OCI-M1 (cell line): Measurements from ENCODE around the gene CCN5.
"Not testable (repeated sequence)": the region's sequence is repeated elsewhere in the genome, so short reads cannot be mapped to it uniquely, and the experiment has no call there.

ENCODE experiments used
- DNase-seq: peaks from one replicate; lab custom pipeline; 2025; lab: John Stamatoyannopoulos, UW

CCN5 gene

GRCh38 chr20:44714701-44715498 lies at the start of gene CCN5:
Gene CCN5 (plus strand): TSS chr20:44715369. CDS start chr20:44715391, 22 bp downstream.
- peak; percentile 89 for DNase-seq

GRCh38 chr20:44666066-44666465 lies 49.1 kb upstream of the CCN5 start:
- no peak for DNase-seq

GRCh38 chr20:44670851-44671250 lies 44.3 kb upstream of the CCN5 start:
- not testable (repeated sequence) for DNase-seq

GRCh38 chr20:44671541-44671940 lies 43.6 kb upstream of the CCN5 start:
- peak; percentile 51 for DNase-seq

GRCh38 chr20:44672318-44672902 lies 42.8 kb upstream of the CCN5 start:
- DNase-seq, result not testable (repeated sequence)

GRCh38 chr20:44678242-44678641 lies 36.9 kb upstream of the CCN5 start:
- peak; percentile 29 for DNase-seq

- DNase-seq, result peak; percentile 30
These were observed 36.1 kb upstream of the CCN5 start for GRCh38 chr20:44678990-44679611.

- DNase-seq, result no peak
These were observed 33.2 kb upstream of the CCN5 start for GRCh38 chr20:44681796-44682566.

- peak; percentile 71 for DNase-seq
These were observed 31.7 kb upstream of the CCN5 start for GRCh38 chr20:44683263-44684046.

GRCh38 chr20:44684047-44684967 lies 30.9 kb upstream of the CCN5 start:
- DNase-seq, result no peak

- no peak for DNase-seq
These were observed 28.2 kb upstream of the CCN5 start for GRCh38 chr20:44686934-44687333.

- no peak for DNase-seq
These were observed 27.0 kb upstream of the CCN5 start for GRCh38 chr20:44688053-44688625.

- no peak for DNase-seq
These were observed 25.4 kb upstream of the CCN5 start for GRCh38 chr20:44689809-44690208.

GRCh38 chr20:44690781-44691423 lies 24.3 kb upstream of the CCN5 start:
- no peak for DNase-seq

- DNase-seq, result no peak
These were observed 23.4 kb upstream of the CCN5 start for GRCh38 chr20:44691424-44692423.

GRCh38 chr20:44692932-44693480 lies 22.2 kb upstream of the CCN5 start:
- DNase-seq, result no peak

GRCh38 chr20:44693627-44694026 lies 21.5 kb upstream of the CCN5 start:
- no peak for DNase-seq

- DNase-seq, result no peak
These were observed 21.0 kb upstream of the CCN5 start for GRCh38 chr20:44694159-44694558.
